ENCODE measurements around the gene DNAJB1.
A peak's percentile ranks its signal among the peaks of the same experiment; 100 is the strongest.

DNAJB1 gene

GRCh38 chr19:14472202-14472938, 45.8 kb downstream of the DNAJB1 start:
- peak in 1 of 2 experiments; percentile 65 for DNase-seq

- no peak for DNase-seq
Observed at GRCh38 chr19:14471436-14472187, 46.6 kb downstream of the DNAJB1 start.

GRCh38 chr19:14470031-14470876, 47.9 kb downstream of the DNAJB1 start:
- DNase-seq = no peak

- DNase-seq = no peak
Observed at GRCh38 chr19:14467816-14468215, 50.4 kb downstream of the DNAJB1 start.

GRCh38 chr19:14467391-14467790, 50.8 kb downstream of the DNAJB1 start:
- no peak for DNase-seq
